Measurements from ENCODE around the gene YPEL2.

Gene YPEL2

DNA sequence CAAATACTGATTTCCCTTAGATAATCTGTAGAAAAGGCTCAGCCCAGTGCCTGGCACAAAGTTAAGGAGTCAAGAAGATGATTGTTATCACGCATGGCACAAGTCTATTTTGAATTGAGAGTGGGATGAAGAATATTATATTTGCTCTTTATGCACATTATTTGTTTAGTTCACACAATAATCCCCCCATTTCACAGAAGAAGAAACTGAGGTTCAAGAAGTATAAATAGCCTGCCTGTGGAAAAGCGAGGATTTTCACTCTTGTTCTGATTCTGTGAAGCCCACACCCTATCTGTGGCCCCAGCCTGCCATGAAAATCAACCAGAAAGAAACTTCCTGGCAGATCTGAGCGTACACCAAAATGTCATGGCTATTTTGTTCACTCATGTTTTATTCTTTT lies 73.0 kb downstream of the YPEL2 start:
- Histone ChIP-seq H2BK12ac (ENCODE audit: low read length in 2 of 2) (no peak overlapping the region), H3K4me2 (ENCODE audit: low read length, poor library complexity, severe bottlenecking) (no peak overlapping the region), H3K36me3 (ENCODE audit: control insufficient read depth in 1 of 2, insufficient read depth in 2 of 2, low read depth in 1 of 2, low read length in 2 of 2) (peaks cover under 1 to 19% of the 10 kb centered on the region in 2 experiments), H3K4me3 (ENCODE audit: insufficient read depth in 1 of 2, low read depth in 1 of 2, low read length in 2 of 2) (no peak overlapping the region), H2BK120ac (ENCODE audit: low read depth, low read length) (no peak overlapping the region), H3K4ac (ENCODE audit: low read depth in 1 of 2, low read length in 2 of 2) (no peak overlapping the region), H3K27ac (ENCODE audit: low read length, poor library complexity, severe bottlenecking) (no peak overlapping the region), H2BK5ac (ENCODE audit: low read depth, low read length, poor library complexity, severe bottlenecking) (no peak overlapping the region), H3K4me1 (ENCODE audit: control insufficient read depth, insufficient read depth, low read depth, low read length) (peaks cover 16% of the 10 kb centered on the region), H3K9ac (ENCODE audit: low read length) (no peak overlapping the region), H3K23ac (ENCODE audit: low read length in 2 of 2) (no peak overlapping the region), H4K91ac (ENCODE audit: low read length) (no peak overlapping the region), H3K18ac (ENCODE audit: low read depth in 1 of 2, low read length in 2 of 2) (no peak overlapping the region), H3K79me1 (replicated peaks; ENCODE audit: low read length, poor library complexity, severe bottlenecking) (no peaks in the 10 kb centered on the region), H2BK15ac (ENCODE audit: low read depth, poor library complexity, severe bottlenecking) (no peak overlapping the region), H4K8ac (ENCODE audit: low read length) (no peak overlapping the region), H3K9me3 (ENCODE audit: control insufficient read depth, low read length) (peaks cover 2% of the 10 kb centered on the region), H2AFZ (ENCODE audit: low read depth, low read length) (no peak overlapping the region), H3K14ac (ENCODE audit: low read length in 2 of 2) (no peak overlapping the region), H2AK5ac (ENCODE audit: low read length, severe bottlenecking) (no peak overlapping the region), H3K27me3 (ENCODE audit: control insufficient read depth in 1 of 2, insufficient read depth in 1 of 2, low read length in 2 of 2) (no peaks in the 10 kb centered on the region)
- 92% methylated on average over 3 of the region's 3 CpGs for WGBS
- no peak for DNase-seq

DNA sequence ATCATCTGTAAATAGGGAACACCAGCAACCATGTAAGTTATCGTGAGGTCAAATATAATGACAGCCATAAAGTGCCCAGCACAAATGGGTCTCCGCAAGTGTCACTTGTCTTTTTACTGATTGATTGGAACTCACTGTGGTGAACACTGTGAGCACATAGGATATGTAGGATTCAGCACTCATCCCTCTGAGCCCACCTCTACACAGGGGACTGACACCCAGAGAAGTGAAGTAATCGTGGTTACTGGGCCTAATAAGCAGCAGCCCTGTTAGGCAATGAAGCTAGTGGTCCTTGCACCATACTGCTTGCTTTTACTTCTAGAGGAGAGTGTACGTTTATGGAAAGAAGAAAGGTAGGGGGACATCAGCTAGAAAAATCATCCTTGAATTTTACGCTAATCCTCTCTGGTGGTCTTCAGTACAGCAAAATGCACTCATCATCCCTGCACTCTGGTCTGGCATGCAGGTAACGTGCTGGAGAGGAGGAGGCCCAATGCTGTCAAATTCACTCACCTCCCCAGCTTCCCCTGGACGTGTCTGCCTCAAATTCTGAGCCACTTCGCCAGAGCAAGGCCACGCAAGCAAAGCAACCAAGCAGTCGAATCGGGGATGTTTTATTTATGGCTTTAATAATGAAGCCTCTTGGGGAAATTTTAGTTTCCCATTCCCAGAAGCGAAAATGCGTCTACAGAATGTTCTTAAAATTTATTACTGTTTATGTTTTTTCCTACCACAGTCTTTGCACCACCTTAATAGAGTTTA lies 74.7 kb downstream of the YPEL2 start:
- no peak overlapping the region for H2BK120ac ChIP-seq (ENCODE audit: low read depth, low read length)
- no peak overlapping the region for H3K9ac ChIP-seq (ENCODE audit: low read length)
- H3K23ac ChIP-seq (ENCODE audit: low read length in 2 of 2): no peak overlapping the region
- no peak overlapping the region for H2AFZ ChIP-seq (ENCODE audit: low read depth, low read length)
- peak overlapping the region; percentile 39 for H3K27ac ChIP-seq (ENCODE audit: low read length, poor library complexity, severe bottlenecking)
- no peak overlapping the region for H2BK12ac ChIP-seq (ENCODE audit: low read length in 2 of 2)
- no peak for DNase-seq
- H3K4me1 ChIP-seq (ENCODE audit: control insufficient read depth, insufficient read depth, low read depth, low read length): peaks cover 11% of the 10 kb centered on the region
- no peak overlapping the region for H3K4me3 ChIP-seq (ENCODE audit: insufficient read depth in 1 of 2, low read depth in 1 of 2, low read length in 2 of 2)
- no peak overlapping the region for H3K4ac ChIP-seq (ENCODE audit: low read depth in 1 of 2, low read length in 2 of 2)
- H3K36me3 ChIP-seq (ENCODE audit: control insufficient read depth in 1 of 2, insufficient read depth in 2 of 2, low read depth in 1 of 2, low read length in 2 of 2): peaks cover 3 to 20% of the 10 kb centered on the region in 2 experiments
- H3K18ac ChIP-seq (ENCODE audit: low read depth in 1 of 2, low read length in 2 of 2): no peak overlapping the region
- no peak overlapping the region for H2BK5ac ChIP-seq (ENCODE audit: low read depth, low read length, poor library complexity, severe bottlenecking)
- no peaks in the 10 kb centered on the region for H3K79me1 ChIP-seq (replicated peaks; ENCODE audit: low read length, poor library complexity, severe bottlenecking)
- no peak overlapping the region for H3K4me2 ChIP-seq (ENCODE audit: low read length, poor library complexity, severe bottlenecking)
- no peak overlapping the region for H4K8ac ChIP-seq (ENCODE audit: low read length)
- no peaks in the 10 kb centered on the region for H3K27me3 ChIP-seq (ENCODE audit: control insufficient read depth in 1 of 2, insufficient read depth in 1 of 2, low read length in 2 of 2)
- H3K14ac ChIP-seq (ENCODE audit: low read length in 2 of 2): no peak overlapping the region
- H4K91ac ChIP-seq (ENCODE audit: low read length): no peak overlapping the region
- H2AK5ac ChIP-seq (ENCODE audit: low read length, severe bottlenecking): peak overlapping the region; percentile 15
- peaks cover 12% of the 10 kb centered on the region for H3K9me3 ChIP-seq (ENCODE audit: control insufficient read depth, low read length)
- no peak overlapping the region for H2BK15ac ChIP-seq (ENCODE audit: low read depth, poor library complexity, severe bottlenecking)
- WGBS: 92% methylated on average over 6 of the region's 13 CpGs

DNA sequence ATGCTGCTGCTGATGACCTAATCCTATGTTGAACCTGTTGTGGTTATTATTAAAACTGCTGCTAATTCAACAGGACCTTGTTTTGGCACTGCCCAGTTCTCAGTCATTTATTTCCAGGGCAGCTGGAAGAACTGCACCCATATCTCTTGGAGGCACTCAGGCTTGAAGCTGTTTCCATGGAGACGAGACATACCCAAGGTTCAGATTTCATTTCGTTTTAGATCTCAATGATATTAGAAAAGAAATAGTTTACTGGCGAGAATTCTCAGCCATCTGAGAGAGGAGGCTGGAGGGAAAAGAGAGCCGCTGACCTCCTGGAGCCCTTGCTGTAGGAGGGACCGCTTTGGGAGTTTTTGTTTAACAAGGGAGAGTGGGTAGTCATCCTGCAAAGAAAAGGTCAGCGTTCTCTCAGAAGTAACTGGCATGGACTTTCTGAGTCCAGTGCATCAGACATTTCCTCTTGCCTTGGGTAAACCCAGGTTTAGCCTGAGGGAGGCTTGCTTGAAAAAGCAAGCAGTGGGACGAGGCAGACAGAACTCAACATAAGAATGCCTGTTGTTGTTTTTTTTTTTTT lies 75.4 kb downstream of the YPEL2 start:
- H3K9me3 ChIP-seq (ENCODE audit: control insufficient read depth, low read length): peaks cover 12% of the 10 kb centered on the region
- peak overlapping the region; percentile 26 for H2BK5ac ChIP-seq (ENCODE audit: low read depth, low read length, poor library complexity, severe bottlenecking)
- H3K23ac ChIP-seq (ENCODE audit: low read length in 2 of 2): no peak overlapping the region
- no peak overlapping the region for H2AFZ ChIP-seq (ENCODE audit: low read depth, low read length)
- no peak overlapping the region for H3K14ac ChIP-seq (ENCODE audit: low read length in 2 of 2)
- H4K8ac ChIP-seq (ENCODE audit: low read length): no peak overlapping the region
- peak; percentile 41 for DNase-seq
- peaks cover 3 to 20% of the 10 kb centered on the region in 2 experiments for H3K36me3 ChIP-seq (ENCODE audit: control insufficient read depth in 1 of 2, insufficient read depth in 2 of 2, low read depth in 1 of 2, low read length in 2 of 2)
- H2BK15ac ChIP-seq (ENCODE audit: low read depth, poor library complexity, severe bottlenecking): no peak overlapping the region
- H2BK12ac ChIP-seq (ENCODE audit: low read length in 2 of 2): no peak overlapping the region
- no peak overlapping the region for H2BK120ac ChIP-seq (ENCODE audit: low read depth, low read length)
- H4K91ac ChIP-seq (ENCODE audit: low read length): no peak overlapping the region
- H3K4me2 ChIP-seq (ENCODE audit: low read length, poor library complexity, severe bottlenecking): peak overlapping the region; percentile 60
- no peak overlapping the region for H3K18ac ChIP-seq (ENCODE audit: low read depth in 1 of 2, low read length in 2 of 2)
- H3K4me1 ChIP-seq (ENCODE audit: control insufficient read depth, insufficient read depth, low read depth, low read length): peaks cover 11% of the 10 kb centered on the region
- no peaks in the 10 kb centered on the region for H3K79me1 ChIP-seq (replicated peaks; ENCODE audit: low read length, poor library complexity, severe bottlenecking)
- H3K27ac ChIP-seq (ENCODE audit: low read length, poor library complexity, severe bottlenecking): peak overlapping the region; percentile 80
- H2AK5ac ChIP-seq (ENCODE audit: low read length, severe bottlenecking): no peak overlapping the region
- peak overlapping the region; percentile 1 for H3K9ac ChIP-seq (ENCODE audit: low read length)
- 83% methylated on average over 7 of the region's 7 CpGs for WGBS
- no peak overlapping the region for H3K4me3 ChIP-seq (ENCODE audit: insufficient read depth in 1 of 2, low read depth in 1 of 2, low read length in 2 of 2)
- no peaks in the 10 kb centered on the region for H3K27me3 ChIP-seq (ENCODE audit: control insufficient read depth in 1 of 2, insufficient read depth in 1 of 2, low read length in 2 of 2)
- H3K4ac ChIP-seq (ENCODE audit: low read depth in 1 of 2, low read length in 2 of 2): no peak overlapping the region

DNA sequence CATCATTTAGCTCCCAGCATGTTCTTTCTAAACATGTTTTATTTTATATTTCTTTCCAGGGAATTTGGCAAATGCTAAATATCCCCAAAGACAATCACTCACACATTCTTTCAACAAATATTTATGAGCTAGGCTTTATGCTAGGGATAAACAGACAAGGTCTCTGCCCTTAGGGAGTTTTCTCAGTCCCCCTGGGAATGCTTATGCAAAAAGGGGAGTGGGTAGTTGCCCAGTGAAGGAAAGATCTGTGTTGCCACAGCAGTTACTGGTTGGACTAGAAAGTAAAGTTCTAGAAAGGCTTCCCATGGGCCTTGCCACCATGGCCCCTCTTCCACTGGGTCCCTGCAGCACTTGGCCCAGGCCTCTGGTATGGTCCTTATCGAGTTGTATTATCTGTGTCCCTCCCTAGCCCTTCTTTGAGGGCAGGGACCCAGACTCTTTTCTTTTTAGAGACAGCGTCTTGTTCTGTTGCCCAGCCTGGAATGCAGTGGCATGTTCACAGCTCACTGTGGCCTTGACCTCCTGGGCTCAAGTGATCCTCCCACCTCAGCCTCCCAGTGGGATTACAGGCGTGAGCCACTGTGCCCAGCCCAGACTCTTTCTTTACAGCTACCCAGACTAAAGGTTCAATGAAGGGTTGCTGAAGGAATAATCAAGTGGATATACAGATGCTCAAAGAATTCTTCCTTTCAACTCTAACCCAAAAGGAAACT lies 78.0 kb downstream of the YPEL2 start:
- Histone ChIP-seq H4K8ac (ENCODE audit: low read length) (no peak overlapping the region), H3K4me3 (ENCODE audit: insufficient read depth in 1 of 2, low read depth in 1 of 2, low read length in 2 of 2) (no peak overlapping the region), H3K36me3 (ENCODE audit: control insufficient read depth in 1 of 2, insufficient read depth in 2 of 2, low read depth in 1 of 2, low read length in 2 of 2) (peaks cover 3 to 10% of the 10 kb centered on the region in 2 experiments), H2AK5ac (ENCODE audit: low read length, severe bottlenecking) (no peak overlapping the region), H2BK15ac (ENCODE audit: low read depth, poor library complexity, severe bottlenecking) (no peak overlapping the region), H2BK5ac (ENCODE audit: low read depth, low read length, poor library complexity, severe bottlenecking) (no peak overlapping the region), H3K9ac (ENCODE audit: low read length) (no peak overlapping the region), H3K27me3 (ENCODE audit: control insufficient read depth in 1 of 2, insufficient read depth in 1 of 2, low read length in 2 of 2) (no peaks in the 10 kb centered on the region), H3K23ac (ENCODE audit: low read length in 2 of 2) (no peak overlapping the region), H3K14ac (ENCODE audit: low read length in 2 of 2) (peak overlapping the region in 1 of 2 experiments; percentile 14), H3K18ac (ENCODE audit: low read depth in 1 of 2, low read length in 2 of 2) (no peak overlapping the region), H3K27ac (ENCODE audit: low read length, poor library complexity, severe bottlenecking) (no peak overlapping the region), H3K9me3 (ENCODE audit: control insufficient read depth, low read length) (peaks cover 12% of the 10 kb centered on the region), H2AFZ (ENCODE audit: low read depth, low read length) (no peak overlapping the region), H4K91ac (ENCODE audit: low read length) (no peak overlapping the region), H2BK12ac (ENCODE audit: low read length in 2 of 2) (no peak overlapping the region), H2BK120ac (ENCODE audit: low read depth, low read length) (no peak overlapping the region), H3K79me1 (replicated peaks; ENCODE audit: low read length, poor library complexity, severe bottlenecking) (no peaks in the 10 kb centered on the region), H3K4me2 (ENCODE audit: low read length, poor library complexity, severe bottlenecking) (no peak overlapping the region), H3K4ac (ENCODE audit: low read depth in 1 of 2, low read length in 2 of 2) (no peak overlapping the region), H3K4me1 (ENCODE audit: control insufficient read depth, insufficient read depth, low read depth, low read length) (peaks cover 11% of the 10 kb centered on the region)
- DNase-seq: no peak
- WGBS: 94% methylated on average over 3 of the region's 3 CpGs

All from mesenchymal stem cell (in vitro differentiated cells and primary cell).